HG02763 (cell line): Measurements from ENCODE around the gene OLFML2A.
A peak's percentile ranks its signal among the peaks of the same experiment; 100 is the strongest.
"Not testable (repeated sequence)": the region's sequence is repeated elsewhere in the genome, so short reads cannot be mapped to it uniquely, and the experiment has no call there.

ENCODE experiments used
- ATAC-seq: cut with Tn5 transposase; IDR thresholded peaks from one replicate; pipeline ENCODE4 v1.9.1; 2021; ENCODE audit warnings: mild to moderate bottlenecking, moderate library complexity; ENCODE audit not compliant: unreplicated experiment

The OLFML2A gene

DNA sequence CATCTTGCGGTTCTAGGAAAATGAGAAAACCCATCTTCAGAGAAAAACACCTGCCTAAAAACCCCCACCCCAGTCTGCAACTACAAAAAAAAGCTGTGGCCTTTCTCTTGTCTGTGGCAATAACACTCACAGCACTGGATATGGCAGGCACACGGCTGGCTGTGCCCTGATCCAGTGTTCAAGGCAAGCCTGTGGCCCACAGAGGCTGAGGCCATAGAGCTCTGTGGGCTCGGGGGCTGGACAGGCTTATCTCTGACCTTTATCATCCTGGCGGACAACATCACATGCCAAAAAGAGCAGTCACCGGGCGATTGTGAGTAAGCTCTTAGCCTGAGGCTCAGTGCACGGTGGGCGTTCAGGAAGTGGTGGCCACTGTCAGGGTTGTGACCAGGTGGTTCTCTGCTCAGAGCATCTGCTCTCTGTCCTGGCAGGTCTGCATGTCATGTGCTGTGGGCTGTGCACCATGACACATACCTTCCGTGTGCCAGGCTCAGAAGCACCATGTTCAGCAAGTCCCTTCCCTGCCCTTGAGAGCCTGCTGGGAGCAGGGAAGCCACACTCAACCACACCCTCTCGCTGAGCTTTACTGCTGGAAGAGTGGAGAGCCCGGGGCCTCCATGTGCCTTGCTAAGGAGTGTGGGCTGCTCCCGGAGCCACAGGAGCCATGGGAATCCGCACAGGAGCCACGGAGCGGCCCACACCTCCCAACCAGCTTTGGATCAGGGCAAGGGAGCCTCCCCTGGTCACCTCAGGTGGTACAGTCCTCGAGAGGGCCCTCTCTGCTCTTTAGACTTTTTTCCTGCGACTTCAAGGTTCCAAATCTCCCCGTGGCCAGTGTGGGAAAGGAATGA lies 41.7 kb downstream of the OLFML2A start:
- ATAC-seq = peak; percentile 38

DNA sequence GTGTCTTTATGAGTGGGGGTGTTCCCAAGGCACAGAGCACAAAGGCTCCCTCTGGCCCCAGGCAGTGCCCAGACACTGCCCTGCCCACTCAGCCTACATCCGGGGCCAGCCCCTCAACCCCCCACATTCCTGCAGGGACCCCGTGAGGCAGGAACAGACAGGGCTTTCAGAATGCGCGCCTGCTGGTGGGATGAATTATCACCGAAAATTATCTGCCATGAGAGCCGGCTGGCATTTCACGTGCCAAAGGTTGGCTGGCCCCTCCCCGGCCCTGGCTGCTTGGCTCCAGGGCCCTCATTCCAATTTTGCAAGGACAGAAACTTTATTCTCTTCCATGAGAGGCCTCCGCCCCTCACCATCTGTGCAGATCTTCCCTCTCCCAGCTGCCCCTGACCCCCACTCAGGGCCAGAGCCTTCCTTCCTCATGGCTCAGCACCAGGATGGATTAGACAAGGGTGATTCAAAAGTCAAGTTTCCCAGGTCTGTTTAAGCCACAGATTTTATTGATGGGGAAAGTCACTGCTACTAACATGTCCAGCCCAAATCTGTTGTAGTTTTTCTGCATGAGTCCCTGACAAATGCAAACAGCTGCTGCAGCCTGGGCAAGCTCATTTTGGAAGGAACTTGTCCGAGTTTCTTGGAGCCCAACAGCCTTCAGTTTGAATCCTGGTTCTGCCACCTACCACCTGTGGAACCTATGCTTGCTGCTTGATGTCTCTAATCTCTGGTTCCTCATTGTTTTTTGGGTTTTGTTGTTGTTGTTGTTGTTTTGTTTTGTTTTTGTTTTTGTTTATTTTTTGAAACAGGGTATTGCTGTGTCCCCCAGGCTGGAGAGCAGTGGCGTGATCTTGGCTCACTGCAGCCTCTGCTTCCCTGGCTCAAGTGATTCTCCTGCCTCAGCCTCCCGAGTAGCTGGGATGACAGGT lies 44.0 kb downstream of the OLFML2A start:
- no peak for ATAC-seq

- no peak for ATAC-seq
Observed at GRCh38 chr9:124828489-124829333, 51.8 kb downstream of the OLFML2A start.

- ATAC-seq = no peak
Observed at GRCh38 chr9:124829334-124829669, 52.4 kb downstream of the OLFML2A start.

DNA sequence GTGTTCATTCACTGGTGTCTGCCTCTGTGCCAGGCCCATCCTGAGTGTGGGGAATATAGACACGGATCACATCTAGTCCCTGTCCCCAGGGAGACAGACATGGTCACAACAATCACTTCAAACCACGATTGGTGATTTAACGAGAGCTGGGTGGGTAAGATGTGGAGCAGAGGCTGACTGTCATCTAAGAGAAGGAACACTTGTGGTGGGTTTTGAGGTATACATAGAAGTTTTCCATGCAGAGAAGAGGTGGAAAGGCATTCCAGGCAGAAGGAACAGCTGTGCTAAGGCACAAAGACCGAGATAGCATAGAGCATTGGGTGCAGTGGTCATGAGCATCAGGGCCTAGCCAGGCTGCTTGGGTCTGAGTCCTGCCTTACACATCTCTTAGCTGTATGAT lies 53.7 kb downstream of the OLFML2A start:
- no peak for ATAC-seq

DNA sequence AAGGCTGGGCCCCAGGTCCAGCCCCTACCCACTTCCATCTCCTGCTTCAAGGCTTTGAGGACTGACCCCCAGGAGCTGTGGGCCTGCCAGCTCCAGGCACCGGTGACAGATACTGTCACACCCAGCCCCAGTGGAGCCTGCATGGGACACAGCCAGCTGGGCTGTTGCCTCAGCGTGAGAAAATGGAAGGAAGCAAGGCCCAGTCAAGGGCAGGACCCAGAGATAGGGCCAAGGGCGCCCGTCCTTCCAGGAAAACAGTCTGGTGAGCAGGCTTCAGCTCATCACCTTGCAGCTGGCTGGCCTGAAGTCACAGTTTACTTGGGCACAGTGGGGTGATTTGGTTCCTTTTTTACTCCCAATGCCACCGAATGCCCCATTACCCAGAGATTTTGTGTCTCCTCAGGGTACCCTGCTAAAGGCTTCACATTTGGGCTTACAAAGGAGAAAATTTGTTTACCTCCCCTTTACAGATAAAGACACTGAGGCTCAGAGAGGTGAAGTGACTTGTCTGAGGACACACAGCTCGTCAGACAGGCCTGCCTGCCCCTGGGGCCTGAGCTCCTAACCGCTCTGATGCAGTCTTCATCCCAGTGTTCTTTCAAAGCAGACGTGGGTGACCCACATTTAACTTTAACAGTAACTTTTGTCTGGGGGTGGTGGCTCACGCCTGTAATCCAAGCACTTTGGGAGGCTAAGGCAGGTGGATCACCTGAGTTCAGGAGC lies 54.9 kb downstream of the OLFML2A start:
- no peak for ATAC-seq

DNA sequence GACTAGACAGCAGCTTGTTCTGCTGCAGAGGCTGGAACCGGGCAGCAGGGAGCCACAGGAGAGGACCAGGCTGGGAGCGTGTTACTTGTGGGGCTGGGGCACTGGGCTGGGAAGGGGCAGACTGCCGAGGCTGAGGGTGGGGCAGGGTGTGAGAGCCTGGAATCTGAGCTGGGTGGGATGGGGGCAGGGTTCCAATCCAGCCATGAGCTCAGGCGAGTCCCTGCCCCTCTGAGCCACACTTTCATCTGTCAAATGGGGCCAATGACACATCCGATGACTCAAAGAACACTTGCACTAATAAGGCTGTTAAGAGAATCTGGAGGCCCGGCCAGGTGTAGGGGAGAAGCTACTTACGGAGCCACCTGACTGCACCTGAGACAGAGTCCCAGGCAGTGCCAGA lies 57.7 kb downstream of the OLFML2A start:
- ATAC-seq = no peak

DNA sequence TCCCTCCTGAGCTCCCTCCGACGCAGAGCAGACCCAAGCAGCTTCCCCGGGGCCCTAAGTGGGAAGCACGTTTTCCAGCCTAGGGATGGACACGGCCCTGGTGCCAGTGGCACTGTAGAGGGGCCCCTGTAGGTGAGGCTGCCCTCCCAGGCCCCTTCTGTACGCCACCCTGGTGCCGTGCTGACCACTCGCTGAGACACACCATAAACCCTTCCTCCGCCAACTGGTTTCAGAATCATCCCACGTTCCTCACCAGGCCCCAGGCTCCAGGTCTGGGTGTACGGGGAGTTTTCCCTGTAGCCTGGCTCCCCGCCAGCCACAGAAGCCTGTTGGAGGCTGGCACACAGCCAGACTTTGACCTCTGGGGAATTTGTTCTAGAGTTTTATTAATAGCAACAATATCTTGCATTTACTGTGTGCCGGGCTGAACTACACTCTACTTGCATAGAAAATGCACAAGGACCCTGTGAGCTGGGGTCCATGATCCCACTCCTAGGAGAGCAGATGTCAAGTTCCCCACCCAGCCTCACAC lies 58.2 kb downstream of the OLFML2A start:
- no peak for ATAC-seq

DNA sequence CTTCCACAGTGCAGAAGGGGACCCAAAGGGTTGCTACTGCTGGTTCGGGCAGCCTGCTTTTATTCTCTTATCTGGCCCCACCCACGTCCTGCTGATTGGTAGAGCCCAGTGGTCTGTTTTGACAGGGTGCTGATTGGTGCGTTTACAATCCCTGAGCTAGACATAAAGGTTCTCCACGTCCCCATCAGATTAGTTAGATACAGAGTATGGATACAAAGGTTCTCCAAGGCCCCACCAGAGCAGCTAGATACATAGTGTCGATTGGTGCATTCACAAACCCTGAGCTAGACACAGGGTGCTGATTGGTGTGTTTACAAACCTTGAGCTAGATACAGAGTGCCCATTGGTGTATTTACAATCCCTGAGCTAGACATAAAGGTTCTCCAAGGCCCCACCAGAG lies 61.2 kb downstream of the OLFML2A start:
- ATAC-seq = not testable (repeated sequence)

DNA sequence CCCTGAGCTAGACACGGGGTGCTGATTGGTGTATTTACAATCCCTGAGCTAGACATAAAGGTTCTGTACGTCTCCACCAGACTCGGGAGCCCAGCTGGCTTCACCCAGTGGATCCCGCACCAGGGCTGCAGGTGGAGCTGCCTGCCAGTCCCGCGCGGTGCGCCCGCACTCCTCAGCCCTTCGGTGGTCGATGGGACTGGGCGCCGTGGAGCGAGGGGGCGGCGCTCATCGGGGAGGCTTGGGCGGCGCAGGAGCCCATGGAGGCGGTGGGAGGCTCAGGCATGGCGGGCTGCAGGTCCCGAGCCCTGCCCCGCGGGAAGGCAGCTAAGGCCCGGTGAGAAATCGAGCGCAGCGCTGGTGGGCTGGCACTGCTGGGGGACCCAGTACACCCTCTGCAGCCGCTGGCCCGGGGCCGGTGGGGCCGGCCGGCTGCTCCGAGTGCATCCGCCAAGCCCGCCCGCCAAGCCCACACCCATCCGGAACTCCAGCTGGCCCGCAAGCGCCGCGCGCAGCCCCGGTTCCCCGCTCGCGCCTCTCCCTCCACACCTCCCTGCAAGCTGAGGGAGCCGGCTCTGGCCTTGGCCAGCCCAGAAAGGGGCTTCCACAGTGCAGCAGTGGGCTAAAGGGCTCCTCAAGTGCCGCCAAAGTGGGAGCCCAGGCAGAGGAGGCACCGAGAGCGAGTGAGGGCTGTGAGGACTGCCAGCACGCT lies 61.8 kb downstream of the OLFML2A start:
- ATAC-seq = not testable (repeated sequence)

GRCh38 chr9:124839612-124840299 lies 62.8 kb downstream of the OLFML2A start:
- no peak for ATAC-seq

GRCh38 chr9:124840300-124840833 lies 63.4 kb downstream of the OLFML2A start:
- ATAC-seq = no peak

DNA sequence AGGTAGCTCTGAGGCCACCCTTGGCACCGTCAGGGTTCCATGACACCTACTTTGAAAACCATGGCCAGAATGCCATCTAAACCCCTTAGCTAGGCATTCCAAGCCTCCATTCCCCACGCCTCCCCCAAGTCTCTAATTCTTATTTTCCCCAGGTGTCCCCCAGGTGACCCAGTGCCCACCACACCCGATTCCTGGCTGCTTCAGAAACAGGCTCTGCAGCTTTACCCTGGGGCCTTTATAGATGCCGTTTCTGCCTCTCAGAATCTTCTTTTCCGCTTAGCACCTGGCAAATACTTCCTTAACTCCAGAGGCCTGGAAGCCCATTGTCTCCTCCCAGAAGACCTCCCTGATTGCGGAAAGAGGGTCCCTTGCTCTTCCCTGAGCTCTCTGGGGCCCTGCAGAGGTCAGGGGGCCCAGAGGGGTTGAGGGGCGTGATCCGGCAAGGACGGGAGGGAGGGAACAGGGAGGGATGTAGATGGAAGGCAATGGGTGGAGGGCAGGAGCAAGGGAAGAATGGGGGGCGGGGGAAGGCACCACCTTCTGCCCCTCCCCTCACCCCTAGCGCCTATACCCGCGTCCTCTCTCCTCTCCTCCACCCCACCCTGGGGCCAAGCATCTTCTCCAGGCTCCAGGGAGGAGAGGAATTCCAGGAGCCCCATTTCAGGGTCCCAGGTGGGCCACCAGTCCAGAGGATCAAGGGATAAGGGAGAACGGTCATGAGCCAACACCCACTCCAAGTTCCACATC lies 64.3 kb downstream of the OLFML2A start:
- ATAC-seq = no peak

DNA sequence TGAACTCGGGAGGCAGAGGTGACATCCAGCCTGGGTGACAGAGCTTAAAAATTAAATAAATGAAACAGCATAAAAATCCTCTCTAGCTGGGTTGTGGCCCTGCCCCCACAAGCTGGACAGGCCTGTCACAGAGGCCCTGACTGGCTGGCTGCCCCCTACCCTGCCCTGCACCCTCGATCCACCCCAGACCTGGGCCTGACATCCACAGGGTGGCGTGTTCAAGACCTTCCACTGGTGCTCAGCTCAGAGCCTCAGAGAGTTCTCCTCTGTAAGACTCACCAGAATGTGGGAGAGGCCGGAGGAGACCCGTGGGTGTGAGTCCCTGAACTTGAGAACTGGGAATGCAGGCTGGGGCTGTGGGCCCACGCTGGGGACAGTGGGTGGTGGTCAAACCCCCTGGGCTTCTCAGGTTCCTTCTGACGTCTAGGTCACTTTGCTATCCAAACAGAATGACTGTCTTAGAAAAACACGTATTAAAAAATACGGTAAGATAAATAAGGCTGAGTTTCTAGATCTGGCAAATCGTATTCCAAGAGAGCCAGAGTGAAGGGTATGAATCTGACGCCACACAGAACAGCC lies 66.6 kb downstream of the OLFML2A start:
- no peak for ATAC-seq

- ATAC-seq = no peak
Observed at GRCh38 chr9:124844291-124844690, 67.4 kb downstream of the OLFML2A start.

DNA sequence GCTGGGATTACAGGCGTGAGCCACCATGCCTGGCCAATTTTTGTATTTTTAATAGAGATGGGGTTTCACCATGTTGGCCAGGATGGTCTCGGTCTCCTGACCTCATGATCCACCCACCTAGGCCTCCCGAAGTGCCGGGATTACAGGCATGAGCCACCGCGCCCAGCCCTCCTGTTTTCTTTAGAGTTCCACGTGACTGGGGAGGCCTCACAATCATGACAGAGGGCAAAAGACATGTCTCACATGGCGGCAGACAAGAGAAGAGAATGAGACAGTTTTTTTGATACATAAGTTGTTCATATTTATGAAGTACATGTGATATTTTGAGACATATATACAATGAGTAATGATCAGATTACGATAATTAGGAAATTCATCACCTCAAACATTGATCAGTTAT lies 69.5 kb downstream of the OLFML2A start:
- ATAC-seq = not testable (repeated sequence)

- no peak for ATAC-seq
Observed at GRCh38 chr9:124846969-124847368, 70.0 kb downstream of the OLFML2A start.

- no peak for ATAC-seq
Observed at GRCh38 chr9:124849801-124850200, 72.9 kb downstream of the OLFML2A start.
